Hematopoietic multipotent progenitor cell treated with erythropoietin and hydrocortisone succinate and interleukin-3 and kit ligand, for 8 days (in vitro differentiated cells): ENCODE measurements around the gene MAP4K2.
A peak's percentile ranks its signal among the peaks of the same experiment; 100 is the strongest.

ENCODE experiments used
- DNase-seq: peaks from one replicate; pipeline ENCODE4 v3.0.0-alpha.2; 2015

MAP4K2 gene

DNA sequence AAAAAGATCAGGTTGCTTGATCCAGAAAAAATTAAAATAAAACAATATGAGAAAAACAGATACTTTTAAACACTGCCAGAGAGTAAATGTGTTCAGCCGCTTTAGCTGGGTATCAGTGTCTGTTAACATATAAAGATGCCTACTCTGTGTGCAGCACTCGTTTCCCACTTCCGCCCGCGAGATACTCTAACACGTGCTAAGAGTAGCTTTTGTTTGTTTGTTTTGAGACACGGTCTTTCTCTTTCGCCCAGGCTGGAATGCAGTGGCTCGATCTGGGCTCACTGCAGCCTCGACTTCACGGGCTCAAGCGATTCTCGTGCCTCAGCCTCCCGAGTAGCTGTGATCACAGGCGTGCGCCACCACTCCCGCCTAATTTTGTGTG is 7.9 kb upstream of the MAP4K2 start:
- DNase-seq, result no peak

DNA sequence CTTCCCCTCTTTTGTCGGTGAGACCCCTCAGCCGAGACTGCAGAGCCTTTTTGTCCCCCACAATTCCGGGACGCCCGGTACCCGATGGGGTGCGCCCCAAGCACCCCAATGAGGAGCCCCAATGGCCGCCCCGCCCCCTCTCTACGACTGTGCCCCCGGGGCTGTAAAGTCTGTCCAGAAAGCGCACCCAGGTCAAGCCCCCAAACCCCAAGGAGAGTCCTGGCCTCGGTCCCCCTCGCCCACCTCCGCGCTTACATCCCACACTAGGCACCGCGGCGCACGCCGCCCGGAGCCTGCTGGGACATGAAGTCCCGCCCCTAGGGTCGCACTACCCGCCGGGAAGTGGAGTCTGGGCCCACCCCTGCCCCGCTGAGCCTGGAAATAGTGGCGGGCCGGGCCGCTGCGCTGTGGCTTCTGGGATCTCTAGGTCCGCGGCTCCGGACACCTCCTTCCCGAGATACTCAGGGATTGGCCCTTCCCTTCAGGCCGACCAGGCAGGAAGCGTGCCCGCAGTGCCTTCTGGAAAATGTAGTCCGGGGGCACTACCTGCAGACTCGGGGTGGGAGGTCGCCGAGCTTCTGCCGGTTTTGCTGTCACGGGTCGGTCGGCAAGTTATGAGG is 7.4 kb upstream of the MAP4K2 start, which contains the start of gene MEN1:
Gene MEN1 (minus strand): TSS at position 281 of the 620 bp plus-strand sequence. CDS start 442 bp downstream, outside the sequence.
- peak; percentile 96 for DNase-seq

DNA sequence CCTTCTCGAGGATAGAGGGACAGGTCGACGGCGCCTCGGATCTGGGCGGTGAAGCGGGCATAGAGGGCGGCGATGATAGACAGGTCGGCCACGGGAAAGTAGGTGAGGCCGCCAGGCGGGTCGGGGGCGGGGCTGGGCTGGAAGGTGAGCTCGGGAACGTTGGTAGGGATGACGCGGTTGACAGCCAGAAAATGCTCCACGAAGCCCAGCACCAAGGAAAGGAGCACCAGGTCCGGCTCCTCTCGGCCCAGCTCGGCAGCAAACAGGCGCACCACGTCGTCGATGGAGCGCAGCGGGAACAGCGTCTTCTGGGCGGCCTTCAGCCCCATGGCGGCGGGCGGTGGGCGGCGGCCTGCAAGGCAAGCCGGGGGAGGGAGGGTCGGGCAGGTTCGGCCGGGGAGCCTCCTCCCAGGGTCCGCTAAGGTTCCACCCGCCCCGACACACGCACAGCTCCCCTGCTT is 6.8 kb upstream of the MAP4K2 start:
- no peak for DNase-seq

DNA sequence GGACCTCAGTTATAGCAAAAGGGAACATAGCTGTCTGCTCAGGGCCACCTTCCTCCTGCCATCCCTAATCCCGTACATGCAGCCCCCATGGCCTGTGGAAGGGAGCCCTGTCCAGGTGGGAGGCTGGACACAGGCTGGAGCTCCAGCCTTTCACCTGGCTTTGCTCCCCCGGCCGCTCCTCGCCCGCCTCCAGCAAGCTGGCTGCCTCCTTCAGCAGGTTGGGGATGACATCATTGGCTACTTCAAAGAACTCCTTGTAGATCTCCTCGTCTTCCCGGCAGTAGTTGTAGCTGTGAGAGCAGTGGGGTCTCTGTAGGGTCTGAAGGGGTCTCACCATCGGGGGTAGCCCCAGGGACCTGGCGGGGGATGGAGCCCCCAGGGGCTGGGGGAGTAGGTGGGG is 2.5 kb upstream of the MAP4K2 start:
- no peak for DNase-seq

DNA sequence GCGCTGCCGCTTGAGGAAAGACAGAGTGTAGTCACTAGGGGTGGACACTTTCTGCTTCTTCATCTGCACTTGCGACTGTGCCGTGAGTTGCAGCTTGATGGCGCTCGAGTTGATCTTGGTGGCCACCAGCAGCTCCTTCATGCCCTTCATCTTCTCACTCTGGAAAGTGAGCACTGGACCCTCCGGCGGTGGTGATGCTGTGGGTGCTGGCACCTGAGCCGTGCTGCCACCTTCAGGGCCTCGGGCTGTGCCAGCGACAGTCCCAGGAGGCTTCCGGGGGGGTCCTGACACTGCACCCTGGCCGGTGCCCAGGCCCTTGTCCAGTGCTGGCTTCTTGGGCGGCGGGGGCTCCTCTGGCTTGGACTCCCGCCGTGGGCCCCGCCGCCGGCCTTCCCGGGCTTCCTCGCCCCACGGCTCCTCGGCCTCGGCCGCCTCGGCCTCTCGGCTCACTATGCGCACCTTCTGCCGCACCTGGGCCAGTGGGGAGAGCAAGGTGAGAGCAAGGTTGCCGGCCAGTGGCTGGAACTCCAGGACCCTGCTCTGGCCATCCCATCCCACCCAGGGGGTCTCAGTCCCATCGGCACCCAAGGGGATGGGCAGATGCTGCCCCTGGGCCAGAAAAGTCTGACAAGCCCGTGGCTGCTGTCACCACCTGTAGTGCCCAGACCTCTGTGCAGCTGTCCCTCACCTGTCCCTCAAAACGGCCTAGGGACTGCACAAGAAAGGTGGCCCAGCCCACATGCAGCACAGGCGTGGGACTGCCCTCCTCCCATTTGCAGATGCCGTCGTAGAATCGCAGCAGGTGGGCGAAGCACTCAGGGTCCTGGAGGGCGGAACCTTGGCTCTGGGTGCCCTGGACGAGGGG is 1.6 kb upstream of the MAP4K2 start:
- DNase-seq, result no peak

DNA sequence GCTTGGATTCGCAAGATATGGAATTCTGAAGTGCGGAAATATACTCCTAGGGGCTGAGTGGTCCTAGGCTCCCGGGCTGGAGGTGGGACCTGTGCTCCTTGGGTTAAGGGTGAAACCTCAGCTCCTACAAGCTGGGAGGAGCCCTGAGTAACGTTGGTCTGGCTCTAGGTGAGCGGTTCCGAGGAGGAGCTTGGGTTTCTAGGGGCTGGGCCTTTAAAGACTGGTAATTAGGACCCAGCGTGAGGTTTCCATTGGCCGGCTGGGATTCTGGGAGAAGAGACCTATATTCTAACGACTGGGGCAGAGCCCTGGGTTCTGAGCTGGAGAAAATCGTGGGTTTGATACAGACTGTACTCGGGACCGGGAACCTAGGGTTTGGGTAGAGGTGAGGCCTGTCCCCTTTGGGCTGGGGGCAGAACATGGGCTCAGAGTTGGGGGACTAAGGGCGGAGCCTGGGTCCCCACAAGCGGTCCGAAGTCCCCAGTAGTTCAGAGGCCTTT is 882 bp upstream of the MAP4K2 start:
- no peak for DNase-seq

DNA sequence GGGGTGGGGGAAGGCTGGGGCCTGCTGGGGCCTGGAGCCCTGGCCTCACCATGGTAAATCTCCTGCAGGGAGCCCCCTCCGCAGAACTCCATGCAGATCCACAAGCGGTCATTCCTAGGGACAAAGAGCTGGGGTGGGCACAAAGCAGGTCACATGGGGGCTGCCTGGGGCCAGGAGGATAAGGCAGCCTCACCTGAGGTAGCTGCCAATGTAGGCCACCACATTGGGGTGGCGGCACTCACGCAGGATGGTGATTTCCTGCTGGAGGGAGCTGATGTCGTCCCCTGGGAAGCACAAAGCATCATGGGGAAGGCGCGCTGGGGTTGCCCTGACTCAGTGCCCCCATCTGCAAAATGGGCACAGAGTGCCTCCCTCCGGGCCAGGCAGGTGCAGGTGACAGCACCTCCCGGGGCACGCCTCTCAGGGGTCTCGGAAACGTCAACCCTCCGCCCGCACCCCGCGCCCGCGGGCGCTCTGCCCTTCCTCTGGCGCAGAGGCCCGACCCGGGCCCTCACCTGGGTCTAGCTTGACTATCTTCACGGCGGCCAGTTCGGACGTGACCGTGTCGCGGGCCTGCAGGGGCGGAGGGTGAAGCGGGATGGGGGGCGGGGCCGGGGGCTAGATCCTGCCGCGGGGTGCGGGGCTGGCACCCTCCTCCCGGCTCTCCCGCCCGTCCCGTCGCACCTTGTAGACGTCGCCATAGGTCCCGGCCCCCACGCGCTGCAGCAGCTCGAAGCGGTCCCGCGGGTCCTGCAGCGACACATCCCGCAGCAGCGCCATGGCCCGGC is 450 bp downstream of the MAP4K2 start:
- DNase-seq, result no peak

DNA sequence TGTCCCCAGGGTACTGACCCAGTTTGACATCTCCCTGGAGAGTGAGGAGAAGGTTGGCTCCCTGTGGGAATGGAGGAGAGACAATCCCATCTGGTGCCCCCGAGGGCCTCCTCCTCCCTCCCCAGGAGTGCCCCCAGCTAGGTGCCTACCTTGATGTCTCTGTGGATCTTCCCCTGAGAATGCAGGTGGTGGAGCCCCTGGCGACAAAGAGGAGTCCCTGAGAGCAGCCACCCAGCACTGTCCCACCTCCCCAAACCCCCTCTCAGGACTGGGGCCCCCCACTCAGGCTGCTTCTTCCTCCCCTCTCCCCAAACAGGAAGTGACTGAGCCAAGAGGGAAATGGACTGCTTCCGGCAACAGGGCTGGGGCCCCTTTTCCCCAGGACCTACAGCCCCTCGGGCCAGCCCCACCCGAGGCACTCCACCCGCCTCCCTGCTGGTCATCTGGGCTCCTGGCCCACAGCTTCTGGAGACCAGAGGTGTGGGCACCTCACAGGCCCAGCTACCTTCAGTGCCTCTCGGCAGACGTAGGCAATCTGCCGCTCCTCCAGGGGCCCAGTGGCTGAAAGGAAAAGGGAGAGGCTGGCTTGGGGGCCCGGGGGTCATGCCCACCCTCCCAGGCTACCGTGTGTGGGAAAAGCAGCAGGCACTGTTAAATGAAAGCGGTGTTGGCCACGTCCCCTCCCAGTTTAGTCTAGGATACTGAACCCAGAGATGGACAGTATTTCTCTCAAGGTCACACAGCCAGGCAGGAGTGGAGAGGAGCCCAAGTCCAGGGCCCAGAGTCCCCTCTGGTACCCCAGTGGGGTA is 1.2 kb downstream of the MAP4K2 start:
- no peak for DNase-seq

DNA sequence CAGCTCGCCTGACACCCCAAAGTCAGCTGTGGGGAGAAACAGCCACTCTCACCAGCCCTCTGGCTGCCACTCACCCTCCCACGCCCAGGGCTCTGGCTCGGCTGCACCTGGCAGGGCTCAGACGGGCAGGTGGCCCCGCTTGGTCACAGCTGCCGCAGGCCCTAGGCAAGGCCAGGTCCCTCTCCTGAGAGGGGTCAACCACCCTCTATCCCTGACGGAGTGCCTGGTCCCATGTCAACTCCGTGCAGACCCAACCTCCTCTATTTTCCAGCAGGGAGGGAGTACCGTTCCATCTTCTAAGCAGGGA is 1.9 kb downstream of the MAP4K2 start:
- DNase-seq, result no peak

DNA sequence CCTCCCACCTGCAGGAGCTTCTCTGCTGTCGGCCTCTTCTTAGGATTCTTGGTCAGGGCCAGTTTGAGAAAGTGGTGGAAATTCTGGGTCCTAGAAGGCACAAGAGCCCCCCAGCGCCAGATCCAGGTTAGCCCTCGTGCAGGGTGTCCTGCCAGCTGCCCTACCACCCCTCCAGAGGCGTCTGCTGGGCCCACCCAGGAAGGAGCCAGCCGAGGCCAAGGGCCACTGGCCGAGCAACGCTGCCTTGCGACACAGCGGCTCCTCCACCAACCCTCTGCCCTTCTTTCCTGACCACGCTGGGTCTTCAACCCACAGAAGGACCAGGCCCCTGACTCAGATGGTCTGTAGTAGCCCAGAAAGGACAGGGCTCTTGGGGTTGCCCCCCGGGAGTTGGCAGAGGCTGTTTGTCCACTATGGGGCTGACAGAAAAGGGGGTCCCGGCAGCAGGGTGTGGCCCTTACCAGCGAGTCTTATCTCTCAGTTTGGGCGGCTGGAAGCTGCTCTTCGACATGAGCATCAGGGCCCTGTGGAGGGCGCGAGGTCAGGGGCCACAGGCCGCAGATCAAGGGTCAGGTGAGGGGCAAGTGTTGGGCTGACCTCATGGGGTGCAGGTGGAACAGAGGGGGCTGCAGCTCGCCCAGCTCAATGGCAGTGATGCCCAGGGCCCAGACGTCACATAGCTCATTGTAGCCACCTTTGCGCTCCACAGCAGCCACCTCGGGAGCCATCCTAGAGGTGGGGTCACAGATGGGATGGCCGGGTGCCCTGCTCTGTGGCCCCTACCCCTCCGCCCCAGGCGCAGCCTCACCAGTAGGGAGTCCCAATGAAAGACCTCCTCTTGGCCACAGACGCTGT is 2.5 kb downstream of the MAP4K2 start:
- no peak for DNase-seq

DNA sequence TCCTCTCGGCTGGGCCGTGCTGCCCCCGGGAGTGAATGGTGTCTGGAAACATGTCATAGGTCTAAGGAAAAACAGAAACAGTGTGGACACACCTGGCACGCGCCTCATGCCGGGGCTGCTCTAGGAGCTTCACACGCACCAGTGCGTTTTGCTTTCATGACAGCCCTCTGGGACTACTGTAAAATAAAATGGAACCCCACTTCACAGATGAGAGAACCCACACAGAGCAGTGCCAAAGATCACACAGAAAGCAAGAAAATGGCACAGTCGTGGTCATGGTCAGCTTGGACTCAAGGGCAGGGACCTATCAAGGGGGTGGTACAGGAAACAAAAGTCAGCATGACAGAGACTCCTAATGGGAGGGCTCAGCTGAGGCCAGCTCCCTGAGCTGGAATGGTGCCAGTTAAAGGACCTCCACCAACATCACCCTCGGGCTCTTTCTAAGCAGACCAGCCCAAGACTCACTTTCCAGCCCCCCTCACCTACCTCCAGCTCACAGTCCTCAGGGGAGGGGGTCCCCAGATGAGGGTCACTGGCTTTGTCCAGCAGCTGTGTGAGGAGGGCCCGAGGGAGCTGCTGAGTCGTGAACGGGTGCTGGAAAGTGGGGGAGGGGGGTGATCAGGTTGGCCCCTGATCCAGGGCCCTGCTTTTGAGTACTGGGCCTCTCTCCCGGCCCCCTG is 3.3 kb downstream of the MAP4K2 start:
- DNase-seq, result no peak

DNA sequence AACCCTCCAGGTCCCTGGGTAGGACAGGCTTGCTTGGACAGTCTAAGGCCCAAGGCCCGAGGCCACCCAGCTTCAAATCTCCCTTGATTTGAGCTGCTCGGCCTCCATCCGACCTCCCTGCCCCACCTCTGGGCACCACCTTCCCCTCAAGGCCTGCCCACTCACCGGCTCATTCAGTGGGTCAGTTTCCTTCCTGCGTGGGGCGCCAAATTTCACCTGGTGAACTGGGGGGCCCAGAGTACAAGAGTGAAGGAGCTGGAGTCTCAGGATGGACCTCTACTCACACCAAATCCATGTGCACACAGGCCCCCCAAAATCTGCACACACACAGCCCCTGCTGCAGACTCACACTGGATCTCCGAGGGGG is 3.8 kb downstream of the MAP4K2 start:
- no peak for DNase-seq

DNA sequence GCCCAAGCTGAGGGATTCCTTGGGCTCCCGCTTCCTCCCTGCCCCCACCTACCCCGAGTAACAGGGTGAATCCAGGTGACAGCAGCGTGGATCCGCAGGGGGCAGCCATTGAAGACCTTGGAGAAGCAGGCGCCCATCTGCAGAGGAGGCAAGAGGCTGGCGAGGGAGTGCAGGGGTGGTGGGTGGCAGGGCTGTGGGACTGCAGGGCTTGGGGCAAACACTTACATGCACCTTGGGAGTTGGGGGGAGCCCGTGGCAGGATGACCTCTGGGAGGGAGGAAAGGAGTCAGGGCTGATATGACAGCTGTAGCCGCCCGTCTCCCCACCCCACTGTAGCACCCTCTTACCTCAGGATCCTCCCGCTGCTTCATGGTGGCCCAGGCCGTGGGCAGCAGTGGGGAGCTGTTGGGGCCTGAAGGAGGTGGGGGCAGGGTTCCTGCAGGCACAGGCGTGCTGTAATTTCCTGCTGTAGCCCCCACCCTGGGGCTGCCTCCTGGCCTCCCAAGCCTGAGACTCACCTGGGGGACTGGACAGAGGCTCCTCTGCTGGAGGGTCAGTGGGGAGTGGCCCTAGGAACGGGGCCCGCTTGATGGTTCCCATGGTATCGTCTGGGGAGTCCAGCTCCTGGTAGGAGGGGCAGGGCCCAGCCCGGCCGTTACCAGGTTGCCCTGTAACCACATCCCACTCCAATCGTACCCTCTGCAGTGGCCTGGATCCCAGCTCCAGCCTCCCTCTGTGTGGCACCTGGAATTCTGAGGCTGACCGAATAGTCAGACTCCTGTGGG is 6.1 kb downstream of the MAP4K2 start:
- no peak for DNase-seq

DNA sequence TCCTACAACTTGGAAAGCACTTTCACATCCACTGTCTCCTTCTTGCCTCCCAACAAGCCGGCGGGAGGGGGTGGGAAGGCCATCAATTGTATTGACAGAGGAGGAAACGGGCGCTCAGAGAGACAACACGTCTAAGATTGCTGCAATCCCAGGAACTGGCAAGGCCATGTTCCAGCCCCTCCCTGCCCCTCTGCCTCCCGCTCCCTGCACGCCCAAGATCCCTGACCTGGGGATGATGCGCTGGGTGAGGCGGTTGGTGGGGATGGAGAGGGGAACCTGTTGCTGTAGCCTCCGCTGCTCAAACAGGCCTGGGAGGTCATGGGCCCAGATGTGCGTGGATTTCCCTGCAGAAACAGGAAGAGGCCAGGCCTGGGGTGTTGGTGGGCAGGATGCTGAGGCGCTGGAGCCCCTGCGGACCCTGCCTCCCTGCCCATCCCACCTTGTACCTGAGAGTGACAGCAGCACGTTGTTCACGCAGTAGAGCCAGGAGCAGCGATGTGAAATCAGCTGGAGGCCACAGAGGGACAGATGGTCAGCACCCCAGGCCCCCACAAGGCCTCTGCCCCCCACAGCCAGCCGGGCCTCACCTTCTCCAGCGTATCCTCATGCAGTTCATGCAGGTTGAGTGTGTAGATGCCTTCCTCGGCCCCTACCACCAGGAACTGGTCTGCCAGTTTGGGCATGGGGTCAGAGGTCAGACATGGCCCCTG is 6.8 kb downstream of the MAP4K2 start:
- no peak for DNase-seq

DNA sequence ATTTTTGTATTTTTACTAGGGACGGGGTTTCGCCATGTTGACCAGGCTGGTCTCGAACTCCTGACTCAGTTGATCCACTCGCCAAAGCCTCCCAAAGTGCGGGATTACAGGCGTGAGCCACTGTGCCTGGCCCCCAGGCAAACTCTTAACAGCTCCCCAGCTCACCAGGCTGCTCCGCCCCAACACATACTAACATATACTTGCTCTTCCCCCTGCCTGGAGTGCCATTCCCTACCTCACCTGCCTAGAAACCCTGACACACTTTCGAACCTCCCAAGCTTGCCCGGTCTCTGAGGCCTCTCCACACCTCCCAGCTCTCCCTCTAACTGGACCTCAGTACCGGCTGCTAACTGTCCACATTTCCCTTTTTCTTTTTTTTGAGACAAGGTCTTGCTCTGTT is 8.5 kb downstream of the MAP4K2 start:
- DNase-seq, result no peak

DNA sequence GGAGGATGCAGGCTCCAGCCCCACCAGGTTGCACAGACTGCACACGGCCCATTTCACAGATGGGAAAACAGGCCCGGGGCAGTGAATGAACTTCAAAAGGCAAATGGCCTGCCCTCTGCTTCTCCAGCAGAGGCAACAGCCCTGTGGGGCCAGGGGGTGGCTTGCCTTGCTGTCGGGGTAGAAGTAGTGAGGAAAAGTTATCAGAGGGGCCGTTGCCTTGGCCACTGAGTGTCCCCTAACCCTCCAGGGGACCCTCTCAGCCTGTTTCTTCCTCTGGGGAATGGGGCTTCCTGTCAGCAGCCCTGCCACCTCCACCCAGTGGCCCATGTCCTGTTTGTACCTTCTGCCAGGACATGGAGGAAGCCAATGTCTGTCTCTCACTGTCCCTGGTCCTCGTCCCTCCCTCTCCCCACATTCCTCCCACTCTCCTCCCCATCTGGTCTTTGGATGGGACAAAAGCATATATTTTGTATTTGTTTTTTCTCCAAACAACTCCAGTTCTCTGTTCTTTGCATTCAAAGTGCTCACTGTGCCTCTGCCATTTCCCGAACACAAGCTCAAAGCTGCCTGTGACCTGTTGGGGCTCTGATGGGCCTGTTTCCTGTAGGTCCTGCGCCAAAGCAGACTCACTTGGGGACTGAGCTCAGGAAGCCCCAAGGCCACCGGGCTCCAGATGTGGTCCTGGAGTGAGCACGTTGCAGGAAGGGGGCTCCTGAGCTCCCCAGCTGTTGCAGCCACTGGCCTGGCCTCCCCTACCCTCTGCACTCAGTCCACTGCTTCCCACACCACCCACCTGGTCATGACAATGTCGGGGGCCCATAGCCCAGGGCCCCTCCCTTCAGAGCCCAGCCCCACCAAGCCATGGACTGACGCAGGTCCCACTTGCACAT is 9.5 kb downstream of the MAP4K2 start:
- DNase-seq, result no peak

DNA sequence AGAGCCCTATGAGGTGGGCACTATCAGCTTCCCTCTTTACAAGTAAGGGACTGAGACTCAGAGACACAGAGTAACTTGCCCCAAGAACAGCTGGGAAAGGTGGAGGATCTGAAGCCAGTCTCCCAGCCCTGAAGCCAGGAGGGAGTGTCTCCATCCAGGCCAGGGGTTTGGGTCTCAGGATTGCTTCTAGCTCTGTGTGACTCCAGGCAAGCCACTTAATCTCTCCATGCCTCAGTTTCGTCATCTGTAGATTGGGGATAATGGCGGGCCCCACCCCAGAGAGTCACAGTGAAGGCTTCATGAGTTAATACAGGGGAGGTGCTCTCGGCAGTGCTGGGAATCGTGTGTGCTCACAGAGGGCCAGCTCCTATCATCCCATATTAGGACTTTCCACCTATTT is 10.5 kb downstream of the MAP4K2 start:
- DNase-seq, result no peak

DNA sequence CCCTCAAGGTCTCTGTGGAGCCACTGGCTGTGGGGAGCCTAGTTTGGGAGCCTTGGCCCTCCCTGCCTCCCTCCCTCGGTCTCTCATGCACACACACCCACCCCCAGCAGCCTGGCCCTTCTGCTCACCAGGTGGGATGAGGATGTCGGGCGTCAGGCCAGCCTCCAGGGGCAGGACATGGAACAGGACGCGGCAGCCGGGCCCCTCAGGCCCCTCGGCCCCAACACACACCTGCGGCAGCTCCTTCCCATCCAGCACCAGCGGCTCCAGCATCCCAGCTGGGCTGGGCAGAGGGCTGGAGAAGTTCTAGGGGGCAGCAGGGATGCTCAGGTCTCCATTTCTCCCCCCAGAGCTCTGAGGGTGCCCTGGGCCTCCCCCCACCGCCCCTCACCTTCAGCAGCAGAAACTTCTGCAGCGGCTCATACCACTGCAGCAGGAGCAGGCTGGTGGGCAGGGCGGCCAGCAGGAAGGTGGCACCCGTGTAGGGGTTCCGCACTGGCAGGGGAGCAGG is 11.2 kb downstream of the MAP4K2 start:
- no peak for DNase-seq
